ENCODE measurements around the gene TIMM22.

The TIMM22 gene

GRCh38 chr17:1024076-1024475 is 27.1 kb downstream of the TIMM22 start:
- H3K27ac ChIP-seq (ENCODE audit: low read length): no peak overlapping the region
- H3K4me1 ChIP-seq (ENCODE audit: control insufficient read depth, insufficient read depth, low read length): peaks cover 40% of the 10 kb centered on the region
- no peaks in the 10 kb centered on the region for H3K27me3 ChIP-seq (ENCODE audit: control insufficient read depth in 1 of 2, insufficient read depth in 2 of 2, low read length in 2 of 2)
- peaks cover 0 to 6% of the 10 kb centered on the region in 2 donors for H3K36me3 ChIP-seq (ENCODE audit: control insufficient read depth in 2 of 2, insufficient read depth in 2 of 2, low read length in 2 of 2)
- no peaks in the 10 kb centered on the region for H3K9me3 ChIP-seq (ENCODE audit: control insufficient read depth in 2 of 2, low read length in 2 of 2)
- H3K9ac ChIP-seq (ENCODE audit: low read length in 2 of 2): no peak overlapping the region
- no peak overlapping the region for H3K4me3 ChIP-seq (ENCODE audit: low read length in 2 of 2)

GRCh38 chr17:1025733-1026598 is 29.0 kb downstream of the TIMM22 start:
- Histone ChIP-seq H3K4me1 (ENCODE audit: control insufficient read depth, insufficient read depth, low read length) (peaks cover 40% of the 10 kb centered on the region), H3K9me3 (ENCODE audit: control insufficient read depth in 2 of 2, low read length in 2 of 2) (no peaks in the 10 kb centered on the region), H3K36me3 (ENCODE audit: control insufficient read depth in 2 of 2, insufficient read depth in 2 of 2, low read length in 2 of 2) (peaks cover 0 to 6% of the 10 kb centered on the region in 2 donors), H3K27me3 (ENCODE audit: control insufficient read depth in 1 of 2, insufficient read depth in 2 of 2, low read length in 2 of 2) (no peaks in the 10 kb centered on the region), H3K4me3 (ENCODE audit: low read length in 2 of 2) (no peak overlapping the region), H3K27ac (ENCODE audit: low read length) (no peak overlapping the region), H3K9ac (ENCODE audit: low read length in 2 of 2) (no peak overlapping the region)

GRCh38 chr17:1026599-1026975 is 29.7 kb downstream of the TIMM22 start:
- H3K36me3 ChIP-seq (ENCODE audit: control insufficient read depth in 2 of 2, insufficient read depth in 2 of 2, low read length in 2 of 2): peaks cover 0 to 6% of the 10 kb centered on the region in 2 donors
- no peak overlapping the region for H3K9ac ChIP-seq (ENCODE audit: low read length in 2 of 2)
- no peaks in the 10 kb centered on the region for H3K9me3 ChIP-seq (ENCODE audit: control insufficient read depth in 2 of 2, low read length in 2 of 2)
- H3K27me3 ChIP-seq (ENCODE audit: control insufficient read depth in 1 of 2, insufficient read depth in 2 of 2, low read length in 2 of 2): no peaks in the 10 kb centered on the region
- H3K4me1 ChIP-seq (ENCODE audit: control insufficient read depth, insufficient read depth, low read length): peaks cover 43% of the 10 kb centered on the region
- no peak overlapping the region for H3K27ac ChIP-seq (ENCODE audit: low read length)
- H3K4me3 ChIP-seq (ENCODE audit: low read length in 2 of 2): no peak overlapping the region

GRCh38 chr17:1027044-1027443 is 30.1 kb downstream of the TIMM22 start:
- peaks cover 0 to 6% of the 10 kb centered on the region in 2 donors for H3K36me3 ChIP-seq (ENCODE audit: control insufficient read depth in 2 of 2, insufficient read depth in 2 of 2, low read length in 2 of 2)
- peaks cover 45% of the 10 kb centered on the region for H3K4me1 ChIP-seq (ENCODE audit: control insufficient read depth, insufficient read depth, low read length)
- no peak overlapping the region for H3K27ac ChIP-seq (ENCODE audit: low read length)
- no peak overlapping the region for H3K9ac ChIP-seq (ENCODE audit: low read length in 2 of 2)
- H3K9me3 ChIP-seq (ENCODE audit: control insufficient read depth in 2 of 2, low read length in 2 of 2): no peaks in the 10 kb centered on the region
- H3K4me3 ChIP-seq (ENCODE audit: low read length in 2 of 2): no peak overlapping the region
- H3K27me3 ChIP-seq (ENCODE audit: control insufficient read depth in 1 of 2, insufficient read depth in 2 of 2, low read length in 2 of 2): no peaks in the 10 kb centered on the region

GRCh38 chr17:1029196-1029921 is 32.4 kb downstream of the TIMM22 start:
- peak overlapping the region; percentile 21 to 67 for H3K4me3 ChIP-seq (ENCODE audit: low read length in 2 of 2)
- H3K27me3 ChIP-seq (ENCODE audit: control insufficient read depth in 1 of 2, insufficient read depth in 2 of 2, low read length in 2 of 2): no peaks in the 10 kb centered on the region
- H3K27ac ChIP-seq (ENCODE audit: low read length): peak overlapping the region; percentile 67
- H3K36me3 ChIP-seq (ENCODE audit: control insufficient read depth in 2 of 2, insufficient read depth in 2 of 2, low read length in 2 of 2): peaks cover 0 to 6% of the 10 kb centered on the region in 2 donors
- no peaks in the 10 kb centered on the region for H3K9me3 ChIP-seq (ENCODE audit: control insufficient read depth in 2 of 2, low read length in 2 of 2)
- peaks cover 47% of the 10 kb centered on the region for H3K4me1 ChIP-seq (ENCODE audit: control insufficient read depth, insufficient read depth, low read length)
- H3K9ac ChIP-seq (ENCODE audit: low read length in 2 of 2): peak overlapping the region; percentile 29 to 37

- H3K4me1 ChIP-seq (ENCODE audit: control insufficient read depth, insufficient read depth, low read length): peaks cover 49% of the 10 kb centered on the region
- H3K36me3 ChIP-seq (ENCODE audit: control insufficient read depth in 2 of 2, insufficient read depth in 2 of 2, low read length in 2 of 2): peaks cover 4 to 6% of the 10 kb centered on the region in 2 donors
- no peaks in the 10 kb centered on the region for H3K27me3 ChIP-seq (ENCODE audit: control insufficient read depth in 1 of 2, insufficient read depth in 2 of 2, low read length in 2 of 2)
- peak overlapping the region in 1 of 2 donors; percentile 47 for H3K9ac ChIP-seq (ENCODE audit: low read length in 2 of 2)
- H3K9me3 ChIP-seq (ENCODE audit: control insufficient read depth in 2 of 2, low read length in 2 of 2): no peaks in the 10 kb centered on the region
- peak overlapping the region; percentile 67 for H3K27ac ChIP-seq (ENCODE audit: low read length)
- H3K4me3 ChIP-seq (ENCODE audit: low read length in 2 of 2): peak overlapping the region; percentile 36 to 67
Measured at GRCh38 chr17:1029922-1030644, 33.2 kb downstream of the TIMM22 start.

- Histone ChIP-seq H3K27ac (ENCODE audit: low read length) (peak overlapping the region; percentile 67), H3K27me3 (ENCODE audit: control insufficient read depth in 1 of 2, insufficient read depth in 2 of 2, low read length in 2 of 2) (no peaks in the 10 kb centered on the region), H3K9ac (ENCODE audit: low read length in 2 of 2) (peak overlapping the region in 1 of 2 donors; percentile 47), H3K4me3 (ENCODE audit: low read length in 2 of 2) (peak overlapping the region; percentile 36 to 67), H3K4me1 (ENCODE audit: control insufficient read depth, insufficient read depth, low read length) (peaks cover 49% of the 10 kb centered on the region), H3K36me3 (ENCODE audit: control insufficient read depth in 2 of 2, insufficient read depth in 2 of 2, low read length in 2 of 2) (peaks cover 2 to 4% of the 10 kb centered on the region in 2 donors), H3K9me3 (ENCODE audit: control insufficient read depth in 2 of 2, low read length in 2 of 2) (no peaks in the 10 kb centered on the region)
Measured at GRCh38 chr17:1030684-1031532, 34.0 kb downstream of the TIMM22 start.

- Histone ChIP-seq H3K4me3 (ENCODE audit: low read length in 2 of 2) (peak overlapping the region in 1 of 2 donors; percentile 61), H3K4me1 (ENCODE audit: control insufficient read depth, insufficient read depth, low read length) (peaks cover 49% of the 10 kb centered on the region), H3K9me3 (ENCODE audit: control insufficient read depth in 2 of 2, low read length in 2 of 2) (no peaks in the 10 kb centered on the region), H3K27ac (ENCODE audit: low read length) (no peak overlapping the region), H3K36me3 (ENCODE audit: control insufficient read depth in 2 of 2, insufficient read depth in 2 of 2, low read length in 2 of 2) (peaks cover 2 to 4% of the 10 kb centered on the region in 2 donors), H3K27me3 (ENCODE audit: control insufficient read depth in 1 of 2, insufficient read depth in 2 of 2, low read length in 2 of 2) (no peaks in the 10 kb centered on the region), H3K9ac (ENCODE audit: low read length in 2 of 2) (no peak overlapping the region)
Measured at GRCh38 chr17:1031711-1032110, 34.8 kb downstream of the TIMM22 start.

- H3K4me3 ChIP-seq (ENCODE audit: low read length in 2 of 2): no peak overlapping the region
- H3K4me1 ChIP-seq (ENCODE audit: control insufficient read depth, insufficient read depth, low read length): peaks cover 49% of the 10 kb centered on the region
- H3K36me3 ChIP-seq (ENCODE audit: control insufficient read depth in 2 of 2, insufficient read depth in 2 of 2, low read length in 2 of 2): peaks cover 0 to 4% of the 10 kb centered on the region in 2 donors
- H3K27ac ChIP-seq (ENCODE audit: low read length): no peak overlapping the region
- H3K9ac ChIP-seq (ENCODE audit: low read length in 2 of 2): no peak overlapping the region
- H3K9me3 ChIP-seq (ENCODE audit: control insufficient read depth in 2 of 2, low read length in 2 of 2): no peaks in the 10 kb centered on the region
- H3K27me3 ChIP-seq (ENCODE audit: control insufficient read depth in 1 of 2, insufficient read depth in 2 of 2, low read length in 2 of 2): no peaks in the 10 kb centered on the region
Measured at GRCh38 chr17:1032391-1032790, 35.5 kb downstream of the TIMM22 start.

- Histone ChIP-seq H3K36me3 (ENCODE audit: control insufficient read depth in 2 of 2, insufficient read depth in 2 of 2, low read length in 2 of 2) (peaks cover 0 to 4% of the 10 kb centered on the region in 2 donors), H3K4me1 (ENCODE audit: control insufficient read depth, insufficient read depth, low read length) (peaks cover 47% of the 10 kb centered on the region)
Measured at GRCh38 chr17:1033503-1033902, 36.6 kb downstream of the TIMM22 start.

More at GRCh38 chr17:1033503-1033902, 36.6 kb downstream of the TIMM22 start:
- H3K27me3 ChIP-seq (ENCODE audit: control insufficient read depth in 1 of 2, insufficient read depth in 2 of 2, low read length in 2 of 2): no peaks in the 10 kb centered on the region
- H3K9ac ChIP-seq (ENCODE audit: low read length in 2 of 2): no peak overlapping the region
- no peak overlapping the region for H3K27ac ChIP-seq (ENCODE audit: low read length)
- H3K4me3 ChIP-seq (ENCODE audit: low read length in 2 of 2): no peak overlapping the region
- H3K9me3 ChIP-seq (ENCODE audit: control insufficient read depth in 2 of 2, low read length in 2 of 2): no peaks in the 10 kb centered on the region
